Parathyroid adenoma (tissue), 2 donors: ENCODE measurements around the gene IFI44L.

Experiments
- H2AFZ ChIP-seq: fragments of 300-600 bp; sonication (generic); one replicate; pipeline ENCODE4 v1.7.0; 2017; ENCODE audit warnings: antibody characterized with exemption, mild to moderate bottlenecking
- H3K27ac ChIP-seq: fragments of 300-600 bp; sonication (generic); one replicate; pipeline ENCODE4 v1.7.0; 2017
- H3K27me3 ChIP-seq: fragments of 300-600 bp; sonication (generic); one replicate; pipeline ENCODE4 v1.7.0; 2017; ENCODE audit warnings: low read length; ENCODE audit not compliant: control insufficient read depth, insufficient read depth
- H3K36me3 ChIP-seq: fragments of 300-600 bp; sonication (generic); one replicate; pipeline ENCODE4 v1.7.0; 2017; ENCODE audit warnings: low read length; ENCODE audit not compliant: control insufficient read depth, insufficient read depth
- H3K4me1 ChIP-seq: fragments of 300-600 bp; sonication (generic); one replicate; pipeline ENCODE4 v1.7.0; 2017; ENCODE audit warnings: control low read depth
- H3K4me2 ChIP-seq: fragments of 300-600 bp; sonication (generic); one replicate; pipeline ENCODE4 v1.7.0; 2017; ENCODE audit warnings: low read length
- H3K4me3 ChIP-seq: fragments of 300-600 bp; sonication (generic); one replicate; pipeline ENCODE4 v1.7.0; 2017; ENCODE audit warnings: low read depth, low read length
- H3K79me2 ChIP-seq: fragments of 300-600 bp; sonication (generic); one replicate; pipeline ENCODE4 v1.7.0; 2017; ENCODE audit warnings: control low read depth
- H3K9ac ChIP-seq: fragments of 300-600 bp; sonication (generic); one replicate; pipeline ENCODE4 v1.7.0; 2017; ENCODE audit warnings: mild to moderate bottlenecking
- H3K9me3 ChIP-seq: fragments of 300-600 bp; sonication (generic); one replicate; pipeline ENCODE4 v1.7.0; 2017; ENCODE audit warnings: low read length; ENCODE audit not compliant: control insufficient read depth
- CTCF ChIP-seq: fragments of 300-600 bp; sonication (generic); IDR thresholded peaks from one replicate; pipeline ENCODE4 v1.7.0; 2017; ENCODE audit warnings: antibody characterized with exemption, mild to moderate bottlenecking
- donor health status: primary hyperparathyroidism.

IFI44L gene

GRCh38 chr1:78690516-78690915 is 70.3 kb downstream of the IFI44L start:
- Histone ChIP-seq H3K79me2 (no peaks in the 10 kb centered on the region), H3K9me3 (no peaks in the 10 kb centered on the region), H3K4me2 (no peak overlapping the region), H3K4me3 (no peak overlapping the region), H3K36me3 (no peaks in the 10 kb centered on the region), H3K9ac (no peak overlapping the region), H3K27me3 (no peaks in the 10 kb centered on the region), H2AFZ (no peak overlapping the region), H3K4me1 (no peaks in the 10 kb centered on the region), H3K27ac (no peak overlapping the region)
- no peak for TF ChIP-seq CTCF

DNA sequence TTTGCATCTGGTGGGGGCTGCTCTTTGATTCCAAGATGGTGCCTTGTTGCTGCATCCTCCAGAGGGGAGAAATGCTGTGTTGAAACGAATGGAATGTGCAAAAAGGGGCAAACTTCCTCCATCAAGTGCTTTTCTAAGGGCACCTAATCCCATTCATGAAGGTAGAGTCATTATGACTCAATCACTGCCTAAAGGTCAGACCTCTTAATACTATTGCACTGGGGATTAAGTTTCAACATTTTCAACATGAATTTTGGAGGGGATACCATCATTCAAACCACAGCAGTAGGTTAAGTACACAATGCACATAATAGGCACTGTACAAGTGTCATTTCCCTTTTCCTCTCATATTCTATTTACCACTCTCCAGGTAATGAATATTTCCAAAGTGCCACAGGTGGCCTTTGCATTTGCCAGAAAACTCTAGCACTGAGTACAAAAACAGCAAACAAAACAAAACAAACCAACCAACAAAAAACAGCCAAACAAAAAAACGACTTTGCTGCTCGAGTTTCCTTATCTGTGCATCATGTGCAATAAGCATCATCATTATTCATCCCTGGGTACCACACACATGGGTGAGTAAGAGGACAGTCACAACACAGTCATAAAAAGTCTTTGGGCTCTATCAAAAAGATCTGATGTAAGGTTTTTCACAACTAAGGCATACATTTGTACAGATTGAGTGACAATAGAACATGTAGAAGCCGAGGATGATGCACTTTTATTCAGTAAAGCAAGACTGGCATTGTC is 71.9 kb downstream of the IFI44L start:
- no peaks in the 10 kb centered on the region for H3K4me1 ChIP-seq
- no peak overlapping the region for H3K27ac ChIP-seq
- H3K27me3 ChIP-seq: no peaks in the 10 kb centered on the region
- H3K9me3 ChIP-seq: no peaks in the 10 kb centered on the region
- H3K9ac ChIP-seq: no peak overlapping the region
- H2AFZ ChIP-seq: no peak overlapping the region
- H3K4me2 ChIP-seq: no peak overlapping the region
- no peaks in the 10 kb centered on the region for H3K79me2 ChIP-seq
- no peak for TF ChIP-seq CTCF
- H3K36me3 ChIP-seq: no peaks in the 10 kb centered on the region
- H3K4me3 ChIP-seq: no peak overlapping the region
